Mesenchymal stem cell (in vitro differentiated cells and primary cell): ENCODE data around the gene PRKAG3.

Source experiments
- DNase-seq: peaks from one replicate; pipeline ENCODE4 v3.0.0-alpha.2; 2013
- H2AFZ ChIP-seq: one replicate; pipeline ENCODE4 v1.6.1; 2013; ENCODE audit warnings: low read depth, mild to moderate bottlenecking, control low read depth, inconsistent platforms, low read length, moderate library complexity
- H2AK5ac ChIP-seq: 2 replicates; pipeline ENCODE4 v1.6.1; 2013; ENCODE audit warnings: low read length, moderate library complexity, mild to moderate bottlenecking, inconsistent platforms; ENCODE audit not compliant: severe bottlenecking
- H2BK120ac ChIP-seq: one replicate; pipeline ENCODE4 v1.6.1; 2013; ENCODE audit warnings: low read depth, mild to moderate bottlenecking, inconsistent platforms, low read length, moderate library complexity
- H2BK12ac ChIP-seq, 2 experiments: one replicate each; pipeline ENCODE4 v1.6.1; 2013; ENCODE audit warnings: inconsistent platforms in 2 of 2, low read length in 2 of 2, mild to moderate bottlenecking in 2 of 2, moderate library complexity in 2 of 2, control low read depth in 1 of 2
- H2BK15ac ChIP-seq: one replicate; pipeline ENCODE4 v1.6.1; 2013; ENCODE audit warnings: mild to moderate bottlenecking, low read depth, inconsistent platforms; ENCODE audit not compliant: poor library complexity, severe bottlenecking
- H2BK5ac ChIP-seq: 2 replicates; pipeline ENCODE4 v1.6.1; 2013; ENCODE audit warnings: low read depth, mild to moderate bottlenecking, low read length, control low read depth, inconsistent platforms; ENCODE audit not compliant: poor library complexity, severe bottlenecking
- H3K14ac ChIP-seq, 2 experiments: one replicate each; pipeline ENCODE4 v1.6.1; 2013; ENCODE audit warnings: inconsistent platforms in 2 of 2, low read length in 2 of 2, control low read depth in 1 of 2, mild to moderate bottlenecking in 1 of 2, moderate library complexity in 1 of 2
- H3K18ac ChIP-seq, 2 experiments: one replicate each; pipeline ENCODE4 v1.6.1; 2013; ENCODE audit warnings: inconsistent platforms in 2 of 2, low read length in 2 of 2, control low read depth in 1 of 2, low read depth in 1 of 2, mild to moderate bottlenecking in 1 of 2
- H3K23ac ChIP-seq, 2 experiments: one replicate each; pipeline ENCODE4 v1.6.1; 2013; ENCODE audit warnings: inconsistent platforms in 2 of 2, low read length in 2 of 2, mild to moderate bottlenecking in 2 of 2, moderate library complexity in 2 of 2, control low read depth in 1 of 2
- H3K27ac ChIP-seq: 2 replicates; pipeline ENCODE4 v1.5.1; 2013; ENCODE audit warnings: mild to moderate bottlenecking, moderate library complexity, low read length, control low read depth, inconsistent platforms; ENCODE audit not compliant: poor library complexity, severe bottlenecking
- H3K27me3 ChIP-seq, 2 experiments: 2 replicates each; pipeline versions ENCODE4 v1.6.1 to v1.7.0; 2013; ENCODE audit warnings: low read length in 2 of 2, mild to moderate bottlenecking in 2 of 2, moderate library complexity in 2 of 2, control low read depth in 1 of 2, inconsistent platforms in 1 of 2; ENCODE audit not compliant: control insufficient read depth in 1 of 2, insufficient read depth in 1 of 2
- H3K36me3 ChIP-seq, 2 experiments: 2 replicates each; pipeline versions ENCODE4 v1.6.1 to v1.7.0; 2013; ENCODE audit warnings: low read length in 2 of 2, control low read depth in 1 of 2, inconsistent platforms in 1 of 2, low read depth in 1 of 2, mild to moderate bottlenecking in 1 of 2; ENCODE audit not compliant: insufficient read depth in 2 of 2, control insufficient read depth in 1 of 2
- H3K4ac ChIP-seq, 2 experiments: one replicate each; pipeline ENCODE4 v1.6.1; 2013; ENCODE audit warnings: inconsistent platforms in 2 of 2, low read length in 2 of 2, mild to moderate bottlenecking in 2 of 2, moderate library complexity in 2 of 2, control low read depth in 1 of 2, low read depth in 1 of 2
- H3K4me1 ChIP-seq: 2 replicates; pipeline ENCODE4 v1.6.1; 2013; ENCODE audit warnings: low read depth, low read length, control low read depth; ENCODE audit not compliant: control insufficient read depth, insufficient read depth
- H3K4me2 ChIP-seq: 2 replicates; pipeline ENCODE4 v1.6.1; 2013; ENCODE audit warnings: low read length, mild to moderate bottlenecking, inconsistent platforms; ENCODE audit not compliant: poor library complexity, severe bottlenecking
- H3K4me3 ChIP-seq, 2 experiments: 2 replicates each; pipeline versions ENCODE4 v1.5.1 to v1.7.0; 2013; ENCODE audit warnings: low read length in 2 of 2, mild to moderate bottlenecking in 2 of 2, control low read depth in 1 of 2, low read depth in 1 of 2; ENCODE audit not compliant: insufficient read depth in 1 of 2
- H3K79me1 ChIP-seq: replicated peaks from 2 replicates; pipeline ENCODE4 v1.6.1; 2013; ENCODE audit warnings: mild to moderate bottlenecking, control low read depth, low read length, inconsistent platforms; ENCODE audit not compliant: poor library complexity, severe bottlenecking
- H3K9ac ChIP-seq: 2 replicates; pipeline ENCODE4 v1.7.0; 2013; ENCODE audit warnings: mild to moderate bottlenecking, low read length, moderate library complexity
- H3K9me3 ChIP-seq: 2 replicates; pipeline ENCODE4 v1.7.0; 2013; ENCODE audit warnings: mild to moderate bottlenecking, low read length; ENCODE audit not compliant: control insufficient read depth
- H4K8ac ChIP-seq: one replicate; pipeline ENCODE4 v1.6.1; 2013; ENCODE audit warnings: inconsistent platforms, mild to moderate bottlenecking, low read length, moderate library complexity
- H4K91ac ChIP-seq: one replicate; pipeline ENCODE4 v1.6.1; 2013; ENCODE audit warnings: mild to moderate bottlenecking, low read length, inconsistent platforms
- WGBS: methylation state at CpG from one replicate; pipeline ENCODE4 v1.1.7; 2013; ENCODE audit warnings: mixed read lengths; 5-methylcytosine and 5-hydroxymethylcytosine counted together

PRKAG3 gene

DNA sequence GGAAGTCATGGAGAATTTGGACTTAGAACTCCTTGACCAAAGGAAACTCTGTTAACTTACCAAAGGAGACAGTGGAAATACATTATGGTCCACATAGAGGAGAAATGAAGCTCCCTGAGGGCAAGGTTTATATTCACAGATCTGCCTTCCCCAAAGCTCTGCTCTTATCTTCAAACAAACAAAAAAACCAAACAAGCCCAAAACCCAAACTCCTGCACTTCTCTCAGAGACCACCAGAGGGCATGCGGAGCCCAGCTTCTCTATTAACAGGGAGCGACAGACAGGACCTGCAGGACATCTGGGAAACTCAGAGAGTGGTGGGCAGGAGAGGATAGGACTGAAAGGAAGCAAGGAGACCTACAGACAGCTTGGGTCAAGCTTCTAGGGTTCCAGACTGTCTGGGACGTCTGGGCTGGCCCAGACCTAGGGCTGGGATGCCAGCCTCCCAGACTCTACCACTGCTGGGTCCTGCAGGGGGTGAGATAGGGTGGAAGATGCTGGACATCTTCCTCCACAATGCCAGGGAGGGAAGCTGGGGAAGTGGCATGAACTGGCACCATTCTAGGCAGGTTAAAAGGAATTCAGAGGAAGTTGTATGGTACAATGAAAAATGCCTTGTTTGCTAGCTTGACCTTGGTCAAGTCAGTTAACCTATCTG, 45.1 kb upstream of the PRKAG3 start:
- Histone ChIP-seq H3K9me3 (no peaks in the 10 kb centered on the region), H3K18ac (no peak overlapping the region), H2BK12ac (no peak overlapping the region), H2AK5ac (no peak overlapping the region), H3K9ac (no peak overlapping the region), H2BK5ac (no peak overlapping the region), H3K14ac (no peak overlapping the region), H3K27ac (no peak overlapping the region), H3K79me1 (no peaks in the 10 kb centered on the region), H4K8ac (no peak overlapping the region), H3K4ac (no peak overlapping the region), H3K23ac (no peak overlapping the region), H3K4me2 (no peak overlapping the region), H3K4me1 (peaks cover 17% of the 10 kb centered on the region), H3K4me3 (no peak overlapping the region), H2AFZ (no peak overlapping the region), H2BK15ac (no peak overlapping the region), H4K91ac (no peak overlapping the region), H3K36me3 (no peaks in the 10 kb centered on the region), H2BK120ac (no peak overlapping the region), H3K27me3 (peaks cover 92 to 95% of the 10 kb centered on the region in 2 experiments)
- DNase-seq = peak; percentile 71
- 0% methylated on average over 3 of the region's 3 CpGs for WGBS

GRCh38 chr2:218875692-218876246, 44.2 kb upstream of the PRKAG3 start:
- peaks cover 92 to 95% of the 10 kb centered on the region in 2 experiments for H3K27me3 ChIP-seq
- H3K4ac ChIP-seq = no peak overlapping the region
- H3K9me3 ChIP-seq = no peaks in the 10 kb centered on the region
- no peak overlapping the region for H3K9ac ChIP-seq
- H4K8ac ChIP-seq = no peak overlapping the region
- H3K4me1 ChIP-seq = peaks cover 15% of the 10 kb centered on the region
- WGBS = 24% methylated on average over 2 of the region's 2 CpGs
- H3K18ac ChIP-seq = no peak overlapping the region
- no peaks in the 10 kb centered on the region for H3K36me3 ChIP-seq
- H3K4me3 ChIP-seq = no peak overlapping the region
- no peak overlapping the region for H2BK12ac ChIP-seq
- H2AFZ ChIP-seq = no peak overlapping the region
- no peak overlapping the region for H2BK5ac ChIP-seq
- no peak overlapping the region for H3K23ac ChIP-seq
- H3K14ac ChIP-seq = no peak overlapping the region
- H3K27ac ChIP-seq = no peak overlapping the region
- H3K4me2 ChIP-seq = no peak overlapping the region
- no peak for DNase-seq
- no peak overlapping the region for H4K91ac ChIP-seq
- no peak overlapping the region for H2BK120ac ChIP-seq
- H3K79me1 ChIP-seq = no peaks in the 10 kb centered on the region
- no peak overlapping the region for H2BK15ac ChIP-seq
- no peak overlapping the region for H2AK5ac ChIP-seq

- Histone ChIP-seq H2BK5ac (no peak overlapping the region), H3K4me3 (no peak overlapping the region), H4K91ac (no peak overlapping the region), H3K27me3 (peaks cover 96% of the 10 kb centered on the region in 2 experiments), H4K8ac (no peak overlapping the region), H3K36me3 (no peaks in the 10 kb centered on the region), H3K23ac (no peak overlapping the region), H2BK12ac (no peak overlapping the region), H2AFZ (no peak overlapping the region), H3K9ac (no peak overlapping the region), H3K4ac (no peak overlapping the region), H2BK15ac (no peak overlapping the region), H2BK120ac (no peak overlapping the region), H3K4me2 (no peak overlapping the region), H2AK5ac (no peak overlapping the region), H3K14ac (no peak overlapping the region), H3K18ac (no peak overlapping the region), H3K79me1 (no peaks in the 10 kb centered on the region), H3K27ac (no peak overlapping the region), H3K4me1 (peaks cover 7% of the 10 kb centered on the region), H3K9me3 (no peaks in the 10 kb centered on the region)
- 15% methylated on average over 85 of the region's 86 CpGs for WGBS
- no peak for DNase-seq
These were observed 42.0 kb upstream of the PRKAG3 start for GRCh38 chr2:218873359-218874194.

GRCh38 chr2:218872645-218873358, 41.2 kb upstream of the PRKAG3 start:
- H3K4me2 ChIP-seq = no peak overlapping the region
- H2BK120ac ChIP-seq = no peak overlapping the region
- H2AFZ ChIP-seq = no peak overlapping the region
- WGBS = 16% methylated on average over 13 of the region's 22 CpGs
- H3K23ac ChIP-seq = no peak overlapping the region
- H3K4ac ChIP-seq = no peak overlapping the region
- H3K9ac ChIP-seq = no peak overlapping the region
- no peak overlapping the region for H3K4me3 ChIP-seq
- no peak overlapping the region for H2AK5ac ChIP-seq
- H4K91ac ChIP-seq = no peak overlapping the region
- H2BK15ac ChIP-seq = no peak overlapping the region
- peaks cover 95 to 97% of the 10 kb centered on the region in 2 experiments for H3K27me3 ChIP-seq
- no peak overlapping the region for H3K27ac ChIP-seq
- no peak overlapping the region for H4K8ac ChIP-seq
- no peaks in the 10 kb centered on the region for H3K79me1 ChIP-seq
- DNase-seq = no peak
- no peak overlapping the region for H3K14ac ChIP-seq
- H3K36me3 ChIP-seq = no peaks in the 10 kb centered on the region
- H3K4me1 ChIP-seq = peaks cover 7% of the 10 kb centered on the region
- H2BK5ac ChIP-seq = no peak overlapping the region
- H3K18ac ChIP-seq = no peak overlapping the region
- no peaks in the 10 kb centered on the region for H3K9me3 ChIP-seq
- H2BK12ac ChIP-seq = no peak overlapping the region
